Measurements from ENCODE around the gene PRLHR.

GRCh38 chr10:118571123-118571522 lies 24.3 kb downstream of the PRLHR start:
- TF ChIP-seq, protein P1, sequence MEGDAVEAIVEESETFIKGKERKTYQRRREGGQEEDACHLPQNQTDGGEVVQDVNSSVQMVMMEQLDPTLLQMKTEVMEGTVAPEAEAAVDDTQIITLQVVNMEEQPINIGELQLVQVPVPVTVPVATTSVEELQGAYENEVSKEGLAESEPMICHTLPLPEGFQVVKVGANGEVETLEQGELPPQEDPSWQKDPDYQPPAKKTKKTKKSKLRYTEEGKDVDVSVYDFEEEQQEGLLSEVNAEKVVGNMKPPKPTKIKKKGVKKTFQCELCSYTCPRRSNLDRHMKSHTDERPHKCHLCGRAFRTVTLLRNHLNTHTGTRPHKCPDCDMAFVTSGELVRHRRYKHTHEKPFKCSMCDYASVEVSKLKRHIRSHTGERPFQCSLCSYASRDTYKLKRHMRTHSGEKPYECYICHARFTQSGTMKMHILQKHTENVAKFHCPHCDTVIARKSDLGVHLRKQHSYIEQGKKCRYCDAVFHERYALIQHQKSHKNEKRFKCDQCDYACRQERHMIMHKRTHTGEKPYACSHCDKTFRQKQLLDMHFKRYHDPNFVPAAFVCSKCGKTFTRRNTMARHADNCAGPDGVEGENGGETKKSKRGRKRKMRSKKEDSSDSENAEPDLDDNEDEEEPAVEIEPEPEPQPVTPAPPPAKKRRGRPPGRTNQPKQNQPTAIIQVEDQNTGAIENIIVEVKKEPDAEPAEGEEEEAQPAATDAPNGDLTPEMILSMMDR (conservative IDR thresholded peaks at IDR 0.05; ENCODE audit: low read depth, low read length) = no peak
- TF ChIP-seq EZH2 (IDR thresholded peaks at IDR 0.05; ENCODE audit: borderline replicate concordance, low read depth, low read length, poor library complexity, severe bottlenecking) = no peak

Measured in A673 (cell line).